Measurements from ENCODE around the gene NEDD4L. TPM values are rescaled to one million over a fixed set of nuclear protein-coding genes. Genes with fewer than 3 reads are reported as not detected.
A peak's percentile ranks its signal among the peaks of the same experiment; 100 is the strongest.

The NEDD4L gene
- total RNA-seq, 1 donor from 2014 or later, result 99.5 TPM

DNA sequence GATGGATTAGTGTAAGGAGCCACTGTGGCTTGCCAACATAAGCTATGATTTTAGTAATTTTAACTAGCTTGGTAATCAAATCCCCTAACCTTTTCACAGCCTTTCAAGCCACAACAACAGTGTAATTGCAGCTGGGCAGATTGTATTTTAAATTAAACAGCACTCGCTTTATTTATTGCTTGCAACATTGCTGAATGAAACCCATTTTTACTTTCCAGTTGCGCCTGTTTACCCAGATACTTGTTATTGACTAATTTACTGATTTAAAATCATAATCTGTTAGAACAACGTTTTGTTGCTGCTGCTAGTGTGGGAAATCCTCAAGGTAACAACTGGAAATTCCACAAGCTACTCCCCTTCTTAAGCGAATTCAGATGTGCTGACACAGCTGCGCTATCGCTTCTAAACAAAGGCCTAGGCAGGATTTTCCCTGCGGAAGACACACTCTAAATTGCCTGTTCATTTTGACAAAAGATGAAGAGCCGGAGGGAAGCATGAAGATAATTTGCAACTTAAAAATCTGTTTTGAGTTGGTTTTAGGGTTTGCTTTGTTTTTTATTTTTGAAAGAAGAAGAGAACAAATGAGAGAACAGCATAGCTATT is 300.9 kb downstream of the NEDD4L start:
- no peak for DNase-seq (ENCODE audit: low spot score)

- no peak for DNase-seq (ENCODE audit: low spot score)
Observed at GRCh38 chr18:58345875-58346274, 301.8 kb downstream of the NEDD4L start.

DNA sequence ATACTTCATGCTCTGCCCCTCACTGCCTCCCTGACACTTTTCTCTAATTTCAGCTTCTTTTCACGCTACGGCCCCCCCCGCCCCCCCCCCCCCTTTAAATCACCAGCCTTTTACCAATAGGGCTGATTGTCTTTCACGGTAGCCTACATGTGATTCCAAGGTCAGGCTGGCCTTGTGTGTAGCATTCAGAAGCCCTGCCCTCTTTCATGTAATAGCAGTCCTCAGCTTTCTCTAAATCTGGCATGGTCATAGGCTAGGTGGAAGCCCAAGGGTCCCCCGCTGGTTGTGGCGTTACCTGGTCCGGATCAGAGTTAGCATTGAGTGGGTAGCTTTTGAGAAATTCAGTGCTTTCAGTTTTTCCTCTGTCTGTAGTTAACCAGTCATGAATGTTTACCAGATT is 303.1 kb downstream of the NEDD4L start:
- no peak for DNase-seq (ENCODE audit: low spot score)

DNA sequence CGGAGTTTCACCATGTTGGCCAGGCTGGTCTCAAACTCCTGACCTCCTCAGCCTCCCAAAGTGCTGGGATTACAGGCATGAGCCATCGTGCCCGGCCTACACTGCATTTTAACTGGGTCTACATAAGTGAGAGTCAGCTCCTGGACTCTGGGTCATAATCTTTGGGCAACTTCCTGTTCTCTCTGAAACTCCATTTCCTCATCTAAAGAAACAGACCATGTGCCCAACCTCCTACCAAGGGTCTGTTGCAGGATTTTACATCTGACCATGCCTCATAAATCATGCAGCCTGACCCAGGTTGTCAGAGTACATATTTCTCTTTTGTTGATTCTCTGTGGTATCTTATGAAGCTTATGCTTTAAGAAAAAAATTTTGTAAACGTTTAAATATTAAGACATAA is 304.5 kb downstream of the NEDD4L start:
- DNase-seq (ENCODE audit: low spot score), result no peak

DNA sequence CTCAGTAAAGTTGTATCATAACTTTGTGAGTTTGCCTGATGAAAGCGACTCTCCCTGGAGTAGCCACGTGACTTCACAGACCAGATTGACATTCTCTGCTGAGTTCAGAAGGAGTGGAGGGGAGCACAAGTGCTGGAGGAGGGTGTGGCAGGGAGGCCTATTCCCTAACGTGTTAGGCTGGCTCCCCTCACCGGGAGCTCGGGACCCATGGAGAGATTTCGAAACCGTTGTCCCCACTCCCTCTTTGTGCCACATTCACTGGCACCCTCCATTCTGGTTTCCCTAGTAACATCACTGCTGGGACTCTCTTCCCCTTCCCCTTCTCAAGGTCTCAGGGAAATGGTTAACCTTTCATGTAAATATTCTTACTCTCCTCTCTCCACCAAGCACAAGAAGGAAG is 304.9 kb downstream of the NEDD4L start:
- no peak for DNase-seq (ENCODE audit: low spot score)

- no peak for DNase-seq (ENCODE audit: low spot score)
Observed at GRCh38 chr18:58349650-58350049, 305.6 kb downstream of the NEDD4L start.

DNA sequence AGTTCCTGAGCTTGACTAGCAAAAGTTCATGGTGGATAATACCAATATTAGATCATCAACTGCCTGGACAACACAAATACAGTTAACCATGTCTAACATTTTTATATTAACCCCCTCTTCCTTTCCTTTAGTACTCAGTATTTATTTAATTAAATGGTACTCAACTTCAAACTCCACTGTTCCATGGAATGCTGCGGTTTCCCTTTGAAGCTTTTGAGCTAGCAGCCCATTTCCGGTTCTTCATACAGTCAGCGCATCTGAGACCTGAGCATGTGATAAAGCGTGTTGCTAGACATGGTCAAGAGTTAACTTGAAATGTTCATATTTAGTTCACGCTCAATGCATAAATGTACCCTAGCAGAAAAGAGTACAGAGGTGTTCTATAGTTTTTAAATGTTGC is 306.5 kb downstream of the NEDD4L start:
- DNase-seq (ENCODE audit: low spot score), result no peak

GRCh38 chr18:58351776-58352175 is 307.8 kb downstream of the NEDD4L start:
- DNase-seq (ENCODE audit: low spot score), result no peak

DNA sequence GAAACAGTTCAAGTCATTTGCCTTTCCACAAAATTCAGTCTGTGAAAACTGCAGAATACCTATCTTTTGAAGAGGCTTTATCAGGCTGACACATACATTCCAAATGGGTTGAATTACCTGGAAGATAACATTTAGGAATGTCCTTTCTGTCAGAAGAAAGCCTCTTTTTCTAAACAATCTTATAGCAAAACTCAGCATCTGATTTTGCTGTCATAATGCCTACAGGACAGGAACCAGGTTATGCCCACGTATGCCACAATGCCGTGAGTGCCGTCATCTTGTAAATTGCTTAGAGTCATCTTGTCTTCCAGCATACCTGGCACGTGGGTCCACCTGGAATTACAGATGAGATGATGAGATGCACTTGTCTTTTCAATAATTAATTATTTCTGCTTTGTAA is 309.6 kb downstream of the NEDD4L start:
- DNase-seq (ENCODE audit: low spot score), result no peak

- no peak for DNase-seq (ENCODE audit: low spot score)
Observed at GRCh38 chr18:58354051-58354450, 310.0 kb downstream of the NEDD4L start.

- no peak for DNase-seq (ENCODE audit: low spot score)
Observed at GRCh38 chr18:58354791-58355190, 310.8 kb downstream of the NEDD4L start.

GRCh38 chr18:58355243-58355642 is 311.2 kb downstream of the NEDD4L start:
- no peak for DNase-seq (ENCODE audit: low spot score)

DNA sequence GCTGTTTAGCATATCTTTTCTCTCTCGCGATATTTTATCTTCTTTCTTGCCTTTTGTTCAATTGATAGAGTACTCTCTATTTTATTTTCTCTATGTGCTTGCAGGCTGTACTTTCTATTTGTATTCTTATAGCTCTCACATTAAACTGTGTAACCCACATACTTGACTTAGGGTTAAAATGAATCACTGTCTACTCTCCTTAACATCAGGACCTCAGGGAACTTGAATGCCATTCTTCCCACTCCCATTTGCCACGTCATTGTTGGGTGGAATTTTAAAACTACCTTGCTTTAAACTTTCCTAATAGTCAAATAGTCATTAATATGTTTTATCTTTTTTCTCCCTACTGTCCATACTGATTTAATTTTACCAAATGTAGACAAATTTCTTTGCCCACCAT is 315.2 kb downstream of the NEDD4L start:
- DNase-seq (ENCODE audit: low spot score), result no peak

DNA sequence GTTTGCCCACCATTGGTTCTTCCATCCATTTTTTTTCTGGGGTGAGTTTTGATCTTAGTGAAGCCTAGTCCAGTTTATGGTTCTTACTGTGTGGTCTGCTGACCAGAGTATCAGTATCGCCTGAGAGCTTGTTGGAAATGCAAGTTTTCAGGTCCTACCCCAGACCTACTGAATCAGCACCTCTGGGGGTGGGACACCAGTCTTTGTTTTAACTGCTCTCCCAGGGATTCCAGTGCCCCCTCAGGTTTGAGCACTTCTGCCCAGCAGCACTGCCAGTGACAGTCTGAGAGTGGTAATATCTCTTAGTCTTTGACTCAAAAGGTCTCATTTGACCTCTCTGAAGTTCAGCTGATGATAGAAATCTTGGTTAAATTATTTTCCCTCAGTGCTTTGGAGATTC is 315.6 kb downstream of the NEDD4L start:
- no peak for DNase-seq (ENCODE audit: low spot score)

- DNase-seq (ENCODE audit: low spot score), result no peak
Observed at GRCh38 chr18:58360324-58360723, 316.3 kb downstream of the NEDD4L start.

- no peak for DNase-seq (ENCODE audit: low spot score)
Observed at GRCh38 chr18:58361212-58361611, 317.2 kb downstream of the NEDD4L start.

DNA sequence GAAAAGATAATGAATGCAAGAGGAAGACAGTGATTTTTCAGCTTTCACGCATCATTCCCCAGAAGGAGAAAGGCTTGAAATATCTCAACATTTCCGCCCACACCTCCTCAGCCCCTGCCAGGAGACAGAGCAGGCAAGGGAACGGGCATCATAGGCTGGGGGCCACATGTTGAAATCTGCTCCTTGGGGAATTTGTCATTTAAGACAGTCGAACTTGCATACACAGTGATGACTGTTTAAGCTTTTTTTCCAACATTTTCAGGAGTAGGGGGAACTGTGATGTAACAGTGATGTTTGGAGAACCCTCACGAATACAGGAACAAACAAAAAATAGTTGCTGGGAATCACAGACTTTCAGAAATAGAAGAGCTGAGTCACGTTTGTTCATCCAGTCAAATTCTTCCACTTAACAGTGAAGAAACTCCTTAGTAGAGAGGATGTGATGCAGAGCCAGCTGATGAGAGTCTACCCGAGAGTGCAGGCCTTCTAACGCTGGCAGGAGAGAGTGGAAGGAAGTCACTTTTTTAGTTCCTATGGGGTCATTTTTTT is 318.1 kb downstream of the NEDD4L start:
- peak; percentile 36 for DNase-seq (ENCODE audit: low spot score)

DNA sequence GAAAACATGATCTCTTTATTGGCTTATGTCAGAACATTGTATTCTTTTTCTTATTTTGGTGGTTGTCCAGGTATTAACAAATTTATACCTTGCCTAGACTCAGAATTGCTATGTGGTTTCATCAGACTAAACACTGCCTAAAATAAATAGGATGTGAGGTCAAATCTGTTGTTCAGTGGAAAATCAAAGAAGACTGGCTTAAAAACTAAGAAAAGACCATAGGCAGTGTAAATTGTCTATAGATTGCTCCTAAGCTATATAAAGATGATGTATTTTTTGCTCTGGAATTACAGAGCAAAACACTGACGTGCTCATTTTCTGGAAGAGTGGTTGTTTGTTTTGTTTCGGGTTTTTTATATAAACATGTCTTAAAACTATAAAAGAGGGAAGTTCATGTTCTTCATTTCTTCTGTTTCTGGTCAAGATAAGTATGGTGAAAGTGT is 318.8 kb downstream of the NEDD4L start:
- DNase-seq (ENCODE audit: low spot score), result no peak

DNA sequence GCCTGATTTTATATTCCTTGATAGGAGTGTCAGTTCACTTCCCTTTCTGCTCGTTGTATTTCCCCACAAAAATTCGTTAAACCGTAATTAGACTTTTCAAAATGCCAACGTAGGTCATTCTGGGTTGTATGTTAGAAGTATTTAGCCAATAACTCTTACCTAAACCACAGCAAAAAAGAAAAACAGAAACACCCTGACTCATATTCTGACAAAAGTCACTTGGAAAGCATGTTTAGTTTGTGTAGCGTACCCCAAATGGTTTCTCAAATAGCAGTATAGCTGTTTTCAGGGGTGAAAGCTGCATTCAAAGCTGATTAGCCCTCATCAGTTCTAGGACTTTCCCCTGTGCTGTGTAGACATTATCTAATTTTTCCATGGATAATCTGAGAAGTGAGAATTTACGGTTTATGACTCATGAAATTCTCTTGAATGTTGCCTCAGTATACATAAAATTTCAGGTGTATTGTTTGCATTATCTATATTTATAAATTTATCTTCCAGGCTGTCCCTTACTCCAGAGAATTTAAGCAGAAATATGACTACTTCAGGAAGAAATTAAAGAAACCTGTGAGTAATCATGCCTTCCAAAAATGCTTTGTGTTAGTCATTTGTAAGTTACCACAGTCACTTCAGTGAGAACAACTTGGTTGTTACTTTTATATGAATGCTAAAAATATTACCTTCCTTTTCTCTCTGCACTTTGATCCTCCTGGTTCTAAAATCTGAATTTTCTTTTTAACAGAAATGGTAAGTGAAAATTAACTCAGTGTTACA is 319.9 kb downstream of the NEDD4L start:
- no peak for DNase-seq (ENCODE audit: low spot score)

- no peak for DNase-seq (ENCODE audit: low spot score)
Observed at GRCh38 chr18:58364876-58365528, 321.0 kb downstream of the NEDD4L start.

- DNase-seq (ENCODE audit: low spot score), result no peak
Observed at GRCh38 chr18:58367425-58368140, 323.6 kb downstream of the NEDD4L start.

DNA sequence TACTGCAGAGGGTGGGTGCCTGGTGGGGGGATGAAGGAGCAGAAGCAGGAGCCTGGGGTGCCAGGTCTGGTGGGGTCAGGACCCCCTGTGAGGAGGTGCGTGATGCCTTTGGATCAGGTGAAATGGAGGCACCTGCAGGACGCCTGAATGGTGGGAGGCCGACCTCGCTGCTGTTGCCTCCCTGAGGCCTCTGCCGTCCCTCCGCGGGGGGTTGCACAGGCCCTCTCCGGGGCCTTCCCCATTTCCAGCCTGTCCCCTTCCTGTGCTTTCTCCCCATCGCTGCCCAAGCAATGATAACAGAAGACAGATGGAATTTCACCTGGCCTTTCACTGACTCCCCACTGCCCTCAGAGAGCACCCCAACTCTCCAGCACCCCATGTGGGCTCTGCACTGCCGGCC is 325.6 kb downstream of the NEDD4L start:
- no peak for DNase-seq (ENCODE audit: low spot score)

All from mucosa of gallbladder (tissue), 1 donor.